Smooth muscle cell (in vitro differentiated cells): ENCODE measurements around the gene CCNB2. TPM values are rescaled to one million over a fixed set of nuclear protein-coding genes. Genes with fewer than 3 reads are reported as not detected.
"Not testable (repeated sequence)": the region's sequence is repeated elsewhere in the genome, so short reads cannot be mapped to it uniquely, and the experiment has no call there.

ENCODE experiments used
- DNase-seq: peaks from one replicate; lab custom pipeline; 2025; ENCODE audit not compliant: unreplicated experiment; lab: John Stamatoyannopoulos, UW
- H2AFZ ChIP-seq: fragments of 200-600 bp; sonication (generic); 2 replicates; pipeline ENCODE4 v1.6.0; 2016; ENCODE audit warnings: antibody characterized with exemption, low read depth, mild to moderate bottlenecking
- H3F3A ChIP-seq: fragments of 200-600 bp; sonication (generic); 2 replicates; pipeline ENCODE4 v1.6.0; 2017; ENCODE audit warnings: antibody characterized with exemption, low read depth
- H3K27ac ChIP-seq: fragments of 200-600 bp; sonication (generic); 2 replicates; pipeline ENCODE4 v1.5.1; 2016; ENCODE audit warnings: low read depth, mild to moderate bottlenecking
- H3K27me3 ChIP-seq: fragments of 200-600 bp; sonication (generic); 2 replicates; pipeline ENCODE4 v1.6.1; 2016; ENCODE audit warnings: low read depth, mild to moderate bottlenecking
- H3K36me3 ChIP-seq: fragments of 200-600 bp; sonication (generic); 2 replicates; pipeline ENCODE4 v1.5.1; 2016; ENCODE audit warnings: low read depth
- H3K4me1 ChIP-seq: fragments of 200-600 bp; sonication (generic); 2 replicates; pipeline ENCODE4 v1.5.1; 2016; ENCODE audit warnings: low read depth
- H3K4me2 ChIP-seq: fragments of 200-600 bp; sonication (generic); 2 replicates; pipeline ENCODE4 v1.6.0; 2016; ENCODE audit warnings: mild to moderate bottlenecking
- H3K4me3 ChIP-seq: fragments of 200-600 bp; sonication (generic); 2 replicates; pipeline ENCODE4 v1.5.1; 2016; ENCODE audit warnings: mild to moderate bottlenecking
- H3K79me2 ChIP-seq: fragments of 200-600 bp; sonication (generic); 2 replicates; pipeline ENCODE4 v1.6.0; 2016; ENCODE audit warnings: low read depth, mild to moderate bottlenecking
- H3K9ac ChIP-seq: fragments of 200-600 bp; sonication (generic); 2 replicates; pipeline ENCODE4 v1.6.0; 2016; ENCODE audit warnings: low read depth
- H3K9me3 ChIP-seq: fragments of 200-600 bp; sonication (generic); replicated peaks from 2 replicates; pipeline ENCODE4 v1.5.1; 2016; ENCODE audit warnings: low read depth
- H4K20me1 ChIP-seq: fragments of 200-600 bp; sonication (generic); 2 replicates; pipeline ENCODE4 v1.6.0; 2016; ENCODE audit warnings: low read depth
- WGBS: methylation state at CpG from one replicate; pipeline ENCODE4 v1.1.7; 2016; ENCODE audit warnings: low lambda C conversion rate; 5-methylcytosine and 5-hydroxymethylcytosine counted together
- polyA plus RNA-seq: library from polyadenylated mRNA; unstranded; fragments of >200 nt; fragmentation: Nextera tagmentation; extraction: Ambion mirVana; gene quantifications from 2 replicates; pipeline ENCODE4 v1.2.1, GENCODE V29; 2016
- total RNA-seq: library from RNA; depleted of rRNA; stranded (reverse); fragments of >200 nt; gene quantifications from 2 replicates; pipeline ENCODE4 v1.2.3, GENCODE V29; 2014
- TF ChIP-seq, protein P1 (sequence below): fragments of 200-600 bp; sonication (generic); IDR thresholded peaks from 2 replicates; pipeline ENCODE4 v1.5.1; 2017; ENCODE audit warnings: borderline replicate concordance, mild to moderate bottlenecking, antibody characterized with exemption; ENCODE audit not compliant: insufficient read depth, poor library complexity, severe bottlenecking

The CCNB2 gene
- total and polyA plus RNA-seq, 2 experiments from 2014 or later, result 15.6 to 17.2 TPM

DNA sequence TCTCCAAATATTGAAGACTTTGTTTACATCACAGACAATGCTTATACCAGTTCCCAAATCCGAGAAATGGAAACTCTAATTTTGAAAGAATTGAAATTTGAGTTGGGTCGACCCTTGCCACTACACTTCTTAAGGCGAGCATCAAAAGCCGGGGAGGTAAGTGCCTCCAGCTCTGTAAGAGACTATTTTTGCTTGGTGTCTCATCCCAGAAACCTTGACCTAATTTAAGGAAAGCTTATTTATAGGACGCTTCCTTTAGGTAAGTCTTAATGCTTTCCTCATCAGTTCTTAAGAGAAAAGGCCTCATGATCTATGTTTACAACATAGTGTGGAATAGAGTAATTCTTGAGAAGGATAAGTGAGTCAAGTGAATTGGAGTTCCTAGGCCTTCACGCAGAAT, 11.8 kb downstream of the CCNB2 start:
- H4K20me1 ChIP-seq, result no peaks in the 10 kb centered on the region
- H3K27ac ChIP-seq, result no peak overlapping the region
- no peak overlapping the region for H3K9ac ChIP-seq
- H3K4me2 ChIP-seq, result no peak overlapping the region
- no peak overlapping the region for H2AFZ ChIP-seq
- H3K9me3 ChIP-seq, result no peaks in the 10 kb centered on the region
- no peak overlapping the region for H3K4me3 ChIP-seq
- H3K27me3 ChIP-seq, result no peaks in the 10 kb centered on the region
- no peak for DNase-seq
- WGBS, result 98% methylated on average over 6 of the region's 6 CpGs
- no peaks in the 10 kb centered on the region for H3F3A ChIP-seq
- no peaks in the 10 kb centered on the region for H3K79me2 ChIP-seq
- H3K4me1 ChIP-seq, result no peaks in the 10 kb centered on the region
- TF ChIP-seq, protein P1, sequence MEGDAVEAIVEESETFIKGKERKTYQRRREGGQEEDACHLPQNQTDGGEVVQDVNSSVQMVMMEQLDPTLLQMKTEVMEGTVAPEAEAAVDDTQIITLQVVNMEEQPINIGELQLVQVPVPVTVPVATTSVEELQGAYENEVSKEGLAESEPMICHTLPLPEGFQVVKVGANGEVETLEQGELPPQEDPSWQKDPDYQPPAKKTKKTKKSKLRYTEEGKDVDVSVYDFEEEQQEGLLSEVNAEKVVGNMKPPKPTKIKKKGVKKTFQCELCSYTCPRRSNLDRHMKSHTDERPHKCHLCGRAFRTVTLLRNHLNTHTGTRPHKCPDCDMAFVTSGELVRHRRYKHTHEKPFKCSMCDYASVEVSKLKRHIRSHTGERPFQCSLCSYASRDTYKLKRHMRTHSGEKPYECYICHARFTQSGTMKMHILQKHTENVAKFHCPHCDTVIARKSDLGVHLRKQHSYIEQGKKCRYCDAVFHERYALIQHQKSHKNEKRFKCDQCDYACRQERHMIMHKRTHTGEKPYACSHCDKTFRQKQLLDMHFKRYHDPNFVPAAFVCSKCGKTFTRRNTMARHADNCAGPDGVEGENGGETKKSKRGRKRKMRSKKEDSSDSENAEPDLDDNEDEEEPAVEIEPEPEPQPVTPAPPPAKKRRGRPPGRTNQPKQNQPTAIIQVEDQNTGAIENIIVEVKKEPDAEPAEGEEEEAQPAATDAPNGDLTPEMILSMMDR, result no peak
- no peaks in the 10 kb centered on the region for H3K36me3 ChIP-seq

DNA sequence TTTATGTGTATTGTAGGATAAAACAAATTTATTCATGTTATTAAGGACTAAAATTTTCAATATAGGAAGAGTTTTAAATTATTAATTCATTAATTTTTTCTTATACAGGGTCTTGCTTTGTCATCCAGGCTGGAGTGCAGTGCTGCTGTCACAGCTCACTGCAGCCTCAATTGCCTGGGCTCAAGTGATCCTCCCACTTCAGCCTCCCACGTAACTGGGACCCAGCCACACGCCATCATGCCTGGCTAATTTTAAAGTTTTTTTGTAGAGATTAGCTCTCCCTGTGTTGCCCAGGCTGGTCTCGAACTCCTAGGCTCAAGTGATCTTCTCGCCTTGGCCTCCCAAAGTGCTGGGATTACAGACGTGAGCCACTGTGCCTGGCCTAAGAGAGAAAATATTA, 14.7 kb downstream of the CCNB2 start:
- TF ChIP-seq, protein P1, result no peak
- no peaks in the 10 kb centered on the region for H3K27me3 ChIP-seq

DNA sequence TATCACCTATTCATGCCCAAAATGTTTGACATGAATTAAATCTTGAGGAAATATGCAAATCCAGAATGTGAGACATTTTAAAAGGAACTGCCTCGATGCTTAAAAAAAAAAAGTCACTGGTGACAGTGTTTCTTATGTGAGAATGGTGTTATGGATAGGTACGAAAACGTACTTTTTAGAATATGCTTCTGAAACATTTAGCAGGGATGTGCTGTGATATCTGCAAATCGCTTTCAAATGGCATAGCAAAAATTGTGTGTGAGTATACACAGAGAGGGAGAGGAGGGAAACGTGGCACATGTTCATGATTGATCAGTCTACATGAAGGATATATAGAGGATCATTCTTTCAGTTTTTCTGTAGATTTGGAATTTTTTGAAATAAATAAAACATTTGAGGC, 16.0 kb downstream of the CCNB2 start:
- TF ChIP-seq, protein P1, result no peak
- no peaks in the 10 kb centered on the region for H3K79me2 ChIP-seq
- H3K4me3 ChIP-seq, result no peak overlapping the region
- no peaks in the 10 kb centered on the region for H3K27me3 ChIP-seq
- H3K27ac ChIP-seq, result no peak overlapping the region
- no peaks in the 10 kb centered on the region for H3K9me3 ChIP-seq
- no peaks in the 10 kb centered on the region for H3K4me1 ChIP-seq
- H4K20me1 ChIP-seq, result no peaks in the 10 kb centered on the region
- H2AFZ ChIP-seq, result no peak overlapping the region
- no peak overlapping the region for H3K9ac ChIP-seq
- no peaks in the 10 kb centered on the region for H3F3A ChIP-seq
- no peak overlapping the region for H3K4me2 ChIP-seq
- H3K36me3 ChIP-seq, result no peaks in the 10 kb centered on the region
- DNase-seq, result no peak
- 98% methylated on average over 5 of the region's 5 CpGs for WGBS

More for the DNA sequence above, 14.7 kb downstream of the CCNB2 start:
- H3K9me3 ChIP-seq, result no peaks in the 10 kb centered on the region
- no peaks in the 10 kb centered on the region for H3K79me2 ChIP-seq
- H3K4me1 ChIP-seq, result no peaks in the 10 kb centered on the region
- no peak overlapping the region for H3K4me2 ChIP-seq
- no peak overlapping the region for H3K4me3 ChIP-seq
- DNase-seq, result no peak
- H3K9ac ChIP-seq, result no peak overlapping the region
- no peaks in the 10 kb centered on the region for H3F3A ChIP-seq
- H4K20me1 ChIP-seq, result no peaks in the 10 kb centered on the region
- no peaks in the 10 kb centered on the region for H3K36me3 ChIP-seq
- H3K27ac ChIP-seq, result no peak overlapping the region
- WGBS, result 94% methylated on average over 5 of the region's 5 CpGs
- no peak overlapping the region for H2AFZ ChIP-seq

DNA sequence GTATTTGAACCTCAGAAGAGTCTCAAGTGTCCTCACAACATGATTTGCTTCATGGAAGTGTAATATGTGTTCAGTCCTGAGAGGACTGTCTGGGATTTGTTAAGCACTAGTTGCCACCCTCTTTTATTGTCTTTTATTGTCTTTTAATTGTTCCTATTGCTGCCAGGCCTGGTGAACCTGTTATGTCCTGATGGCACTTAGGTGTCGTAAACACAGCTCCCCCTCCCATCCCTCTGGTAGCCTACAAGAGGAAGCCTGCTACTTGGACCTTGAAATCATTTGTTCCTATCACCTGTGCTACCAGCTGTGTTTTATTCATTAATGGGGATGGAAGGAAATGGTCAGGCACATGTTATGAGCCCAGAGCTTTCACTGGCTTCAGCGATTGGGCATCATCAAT, 19.3 kb downstream of the CCNB2 start:
- H3K4me1 ChIP-seq, result no peaks in the 10 kb centered on the region
- H3K27me3 ChIP-seq, result no peaks in the 10 kb centered on the region
- no peak for DNase-seq
- H3K27ac ChIP-seq, result no peak overlapping the region
- TF ChIP-seq, protein P1, result no peak
- H3K9me3 ChIP-seq, result no peaks in the 10 kb centered on the region
- no peak overlapping the region for H3K4me3 ChIP-seq
- H3K9ac ChIP-seq, result no peak overlapping the region
- H2AFZ ChIP-seq, result no peak overlapping the region
- no peaks in the 10 kb centered on the region for H3F3A ChIP-seq
- no peak overlapping the region for H3K4me2 ChIP-seq
- no peaks in the 10 kb centered on the region for H3K79me2 ChIP-seq
- WGBS, result 100% methylated on average over 2 of the region's 2 CpGs
- H4K20me1 ChIP-seq, result no peaks in the 10 kb centered on the region
- H3K36me3 ChIP-seq, result peaks cover 8% of the 10 kb centered on the region

DNA sequence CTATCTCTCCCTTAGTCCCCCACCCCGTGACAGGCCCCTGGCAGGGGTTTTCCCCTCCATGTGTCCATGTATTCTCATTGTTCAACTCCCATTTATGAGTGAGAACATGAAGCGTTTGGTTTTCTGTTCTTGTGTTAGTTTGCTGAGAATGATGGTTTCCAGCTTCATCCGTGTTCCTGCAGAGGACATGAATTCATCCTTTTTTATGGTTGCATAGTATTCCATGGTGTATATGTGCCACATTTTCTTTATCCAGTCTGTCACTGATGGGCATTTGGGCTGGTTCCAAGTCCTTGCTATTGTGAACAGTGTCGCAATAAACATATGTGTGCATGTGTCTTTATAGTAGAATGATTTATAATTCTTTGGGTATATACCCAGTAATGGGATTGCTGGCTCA, 20.7 kb downstream of the CCNB2 start:
- not testable (repeated sequence) for H4K20me1 ChIP-seq, H3K36me3 ChIP-seq, H3K4me1 ChIP-seq, H3K4me3 ChIP-seq, H3K27me3 ChIP-seq, H3K79me2 ChIP-seq, H3K27ac ChIP-seq, DNase-seq, H3K9ac ChIP-seq, H3F3A ChIP-seq, H3K4me2 ChIP-seq, H2AFZ ChIP-seq, H3K9me3 ChIP-seq
- WGBS, result 100% methylated on average over 4 of the region's 4 CpGs

DNA sequence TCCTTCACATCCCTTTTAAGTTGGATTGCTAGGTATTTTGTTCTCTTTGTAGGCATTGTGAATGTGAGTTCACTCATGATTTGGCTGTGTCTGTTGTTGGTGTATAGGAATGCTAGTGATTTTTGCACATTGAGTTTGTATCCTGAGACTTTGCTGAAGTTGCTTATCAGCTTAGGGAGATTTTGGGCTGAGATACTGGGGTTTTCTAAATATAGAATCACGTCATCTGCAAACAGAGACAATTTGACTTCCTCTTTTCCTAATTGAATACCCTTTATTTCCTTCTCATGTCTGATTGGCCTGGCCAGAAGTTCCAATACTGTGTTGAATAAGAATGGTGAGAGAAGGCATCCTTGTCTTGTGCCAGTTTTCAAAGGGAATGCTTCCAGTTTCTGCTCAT, 22.3 kb downstream of the CCNB2 start:
- H3K27ac ChIP-seq, H3K4me2 ChIP-seq: not testable (repeated sequence)

More for the DNA sequence above, 22.3 kb downstream of the CCNB2 start:
- not testable (repeated sequence) for H3K36me3 ChIP-seq, H3K9ac ChIP-seq, H3K79me2 ChIP-seq, H4K20me1 ChIP-seq, H3K9me3 ChIP-seq, H3F3A ChIP-seq, H2AFZ ChIP-seq, H3K27me3 ChIP-seq, DNase-seq, H3K4me3 ChIP-seq, H3K4me1 ChIP-seq
- 93% methylated on average over 1 of the region's 1 CpG for WGBS
